ENCODE measurements around the gene POLR3H. TPM values are rescaled to one million over a fixed set of nuclear protein-coding genes. Genes with fewer than 3 reads are reported as not detected.

Gene POLR3H
- polyA plus RNA-seq, 1 donor (not counting 4 experiments of a cell fraction or from before 2014, with no cell fraction given): 44.7 TPM

- no peak for DNase-seq (ENCODE audit: low read depth, low spot score)
- H3K9me1 ChIP-seq (ENCODE audit: control insufficient read depth, extremely low read depth, insufficient read depth, low read length): no peaks in the 10 kb centered on the region
- H3K36me3 ChIP-seq (ENCODE audit: control insufficient read depth in 2 of 2, extremely low read depth in 1 of 2, insufficient read depth in 2 of 2, low read length in 2 of 2): no peaks in the 10 kb centered on the region
- H3K27me3 ChIP-seq (ENCODE audit: control insufficient read depth, extremely low read depth, insufficient read depth, low read length): peaks cover 28% of the 10 kb centered on the region
- no peak overlapping the region for H3K27ac ChIP-seq (ENCODE audit: control insufficient read depth, insufficient read depth, low read length)
- no peak overlapping the region for H2AFZ ChIP-seq (ENCODE audit: control insufficient read depth, low read length)
- no peaks in the 10 kb centered on the region for H4K20me1 ChIP-seq (ENCODE audit: control insufficient read depth, extremely low read depth, insufficient read depth, low read length)
- no peak for FAIRE-seq
- TF ChIP-seq CTCF (optimal IDR thresholded peaks at IDR 0.05 in 1 of 3, IDR thresholded peaks at IDR 0.05 in 1 of 3, conservative IDR thresholded peaks at IDR 0.05 in 1 of 3; ENCODE audit: extremely low read depth in 1 of 3, insufficient read depth in 2 of 3, low read length in 3 of 3): no peak
- no peak for TF ChIP-seq EZH2 (IDR thresholded peaks at IDR 0.05; ENCODE audit: low read length)
- H3K79me2 ChIP-seq (ENCODE audit: control insufficient read depth, insufficient read depth, low read length): no peaks in the 10 kb centered on the region
- no peak overlapping the region for H3K4me3 ChIP-seq (ENCODE audit: control insufficient read depth in 2 of 3, extremely low read depth in 1 of 3, insufficient read depth in 2 of 3, low read depth in 1 of 3, low read length in 3 of 3)
- dilution Hi-C loops (cut with MboI; ENCODE audit: extremely low pct_ligation_motif_present, low sequenced_read_pairs): no loop called here
- peaks cover 11% of the 10 kb centered on the region for H3K4me1 ChIP-seq (ENCODE audit: control insufficient read depth, extremely low read depth, insufficient read depth, low read length)
- H3K9me3 ChIP-seq (ENCODE audit: control insufficient read depth, low read depth, low read length): no peaks in the 10 kb centered on the region
- no peak overlapping the region for H3K4me2 ChIP-seq (ENCODE audit: control insufficient read depth, extremely low read depth, insufficient read depth, low read depth, low read length)
- no peak overlapping the region for H3K9ac ChIP-seq (ENCODE audit: control insufficient read depth, extremely low read depth, insufficient read depth, low read length)
Observed at GRCh38 chr22:41562461-41562860, 18.2 kb upstream of the POLR3H start.

DNA sequence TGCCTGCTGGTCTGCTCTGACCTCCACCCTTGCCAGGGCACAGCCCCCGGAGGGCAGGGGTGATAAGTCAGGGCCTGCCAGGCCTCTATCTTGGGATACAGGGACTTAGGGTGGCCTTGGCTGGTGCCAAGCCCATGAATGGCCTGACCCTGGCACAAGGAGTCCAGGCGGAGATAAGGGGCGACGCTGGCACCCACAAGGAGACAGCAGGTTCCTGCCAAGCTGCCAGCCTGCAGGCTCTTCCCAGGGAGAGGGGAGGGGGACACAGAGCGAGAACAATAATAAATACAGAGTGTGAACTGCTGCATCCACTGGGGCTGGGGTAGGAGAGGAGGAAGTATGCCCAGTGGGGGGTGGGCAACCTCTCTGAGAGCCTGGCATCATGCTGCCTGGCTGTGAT, 17.5 kb upstream of the POLR3H start:
- Histone ChIP-seq H2AFZ (ENCODE audit: control insufficient read depth, low read length) (no peak overlapping the region), H3K4me2 (ENCODE audit: control insufficient read depth, extremely low read depth, insufficient read depth, low read depth, low read length) (no peak overlapping the region), H3K36me3 (ENCODE audit: control insufficient read depth in 2 of 2, extremely low read depth in 1 of 2, insufficient read depth in 2 of 2, low read length in 2 of 2) (no peaks in the 10 kb centered on the region), H3K27me3 (ENCODE audit: control insufficient read depth, extremely low read depth, insufficient read depth, low read length) (peaks cover 28% of the 10 kb centered on the region), H3K27ac (ENCODE audit: control insufficient read depth, insufficient read depth, low read length) (no peak overlapping the region), H3K79me2 (ENCODE audit: control insufficient read depth, insufficient read depth, low read length) (no peaks in the 10 kb centered on the region), H3K4me3 (ENCODE audit: control insufficient read depth in 2 of 3, extremely low read depth in 1 of 3, insufficient read depth in 2 of 3, low read depth in 1 of 3, low read length in 3 of 3) (no peak overlapping the region), H3K9ac (ENCODE audit: control insufficient read depth, extremely low read depth, insufficient read depth, low read length) (no peak overlapping the region), H3K9me1 (ENCODE audit: control insufficient read depth, extremely low read depth, insufficient read depth, low read length) (no peaks in the 10 kb centered on the region), H3K9me3 (ENCODE audit: control insufficient read depth, low read depth, low read length) (no peaks in the 10 kb centered on the region), H3K4me1 (ENCODE audit: control insufficient read depth, extremely low read depth, insufficient read depth, low read length) (peaks cover 11% of the 10 kb centered on the region), H4K20me1 (ENCODE audit: control insufficient read depth, extremely low read depth, insufficient read depth, low read length) (no peaks in the 10 kb centered on the region)
- no peak for FAIRE-seq
- TF ChIP-seq EZH2 (IDR thresholded peaks at IDR 0.05; ENCODE audit: low read length) (no peak), CTCF (optimal IDR thresholded peaks at IDR 0.05 in 1 of 3, IDR thresholded peaks at IDR 0.05 in 1 of 3, conservative IDR thresholded peaks at IDR 0.05 in 1 of 3; ENCODE audit: extremely low read depth in 1 of 3, insufficient read depth in 2 of 3, low read length in 3 of 3) (no peak)
- DNase-seq (ENCODE audit: low read depth, low spot score): no peak
- dilution Hi-C loops (cut with MboI; ENCODE audit: extremely low pct_ligation_motif_present, low sequenced_read_pairs): no loop called here
